Liver (tissue), 9 donors: ENCODE measurements around the gene MIDN. TPM values are rescaled to one million over a fixed set of nuclear protein-coding genes. Genes with fewer than 3 reads are reported as not detected.

Experiments
- DNase-seq: peaks from one replicate; pipeline ENCODE4 v3.0.0-alpha.2; 2017; ENCODE audit warnings: low spot score
- H3K27ac ChIP-seq, 2 donors: one replicate each; pipeline ENCODE4 v1.7.0; 2013; ENCODE audit warnings: inconsistent platforms in 2 of 2, low read length in 2 of 2, control low read depth in 1 of 2, low read depth in 1 of 2, mild to moderate bottlenecking in 1 of 2
- H3K27me3 ChIP-seq, 4 donors: one replicate each; pipeline versions ENCODE4 v1.6.1 to v1.7.0; 2013; ENCODE audit warnings: low read length in 3 of 4, inconsistent platforms in 1 of 4, mild to moderate bottlenecking in 1 of 4, moderate library complexity in 1 of 4; ENCODE audit not compliant: control insufficient read depth in 4 of 4, insufficient read depth in 4 of 4
- H3K36me3 ChIP-seq, 4 donors: one replicate each; pipeline versions ENCODE4 v1.6.1 to v1.7.0; 2013; ENCODE audit warnings: low read length in 3 of 4, mild to moderate bottlenecking in 3 of 4, low read depth in 1 of 4, moderate library complexity in 1 of 4; ENCODE audit not compliant: control insufficient read depth in 4 of 4, insufficient read depth in 3 of 4
- H3K4me1 ChIP-seq, 4 donors: one replicate each; pipeline versions ENCODE4 v1.6.1 to v1.7.0; 2013; ENCODE audit warnings: low read length in 3 of 4, mild to moderate bottlenecking in 3 of 4, moderate library complexity in 1 of 4; ENCODE audit not compliant: control insufficient read depth in 4 of 4, insufficient read depth in 4 of 4
- H3K4me3 ChIP-seq, 3 donors: one replicate each; pipeline versions ENCODE4 v1.6.1 to v1.7.0; 2013; ENCODE audit warnings: low read length in 3 of 3, control low read depth in 1 of 3, low read depth in 1 of 3, mild to moderate bottlenecking in 1 of 3
- H3K9ac ChIP-seq, 2 donors: one replicate each; pipeline ENCODE4 v1.7.0; 2013; ENCODE audit warnings: low read length in 2 of 2, mild to moderate bottlenecking in 2 of 2, moderate library complexity in 2 of 2, control low read depth in 1 of 2, low read depth in 1 of 2
- H3K9me3 ChIP-seq, 4 donors: one replicate each; pipeline versions ENCODE4 v1.6.1 to v1.7.0; 2013; ENCODE audit warnings: low read length in 3 of 4; ENCODE audit not compliant: control insufficient read depth in 4 of 4
- ATF3 ChIP-seq: IDR thresholded peaks from 2 replicates; pipeline ENCODE4 v1.6.1; 2016; ENCODE audit warnings: antibody characterized with exemption
- EGR1 ChIP-seq, 2 donors: IDR thresholded peaks; 2 replicates each; pipeline ENCODE4 v1.6.1; 2016 to 2018; ENCODE audit warnings: antibody characterized with exemption in 2 of 2, low read depth in 2 of 2
- FOXA1 ChIP-seq: IDR thresholded peaks from 2 replicates; pipeline ENCODE4 v1.6.1; 2016; ENCODE audit warnings: antibody characterized with exemption
- FOXA2 ChIP-seq: IDR thresholded peaks from 2 replicates; pipeline ENCODE4 v1.6.1; 2016; ENCODE audit warnings: antibody characterized with exemption
- GABPA ChIP-seq, 2 donors: IDR thresholded peaks in 1 of 2; conservative IDR thresholded peaks in 1 of 2; 2 replicates each; pipeline ENCODE4 v1.6.1; 2016; ENCODE audit warnings: antibody characterized with exemption in 2 of 2, mild to moderate bottlenecking in 1 of 2, moderate library complexity in 1 of 2
- HNF4A ChIP-seq, 2 donors: conservative IDR thresholded peaks; 2 replicates each; pipeline ENCODE4 v1.6.1; 2016; ENCODE audit warnings: antibody characterized with exemption in 2 of 2, mild to moderate bottlenecking in 2 of 2
- HNF4G ChIP-seq: IDR thresholded peaks from 2 replicates; pipeline ENCODE4 v1.6.1; 2016; ENCODE audit warnings: antibody characterized with exemption
- JUND ChIP-seq, 2 donors: IDR thresholded peaks; 2 replicates each; pipeline ENCODE4 v1.6.1; 2016; ENCODE audit warnings: antibody characterized with exemption in 2 of 2
- MAX ChIP-seq: IDR thresholded peaks from 2 replicates; pipeline ENCODE4 v1.6.1; 2016; ENCODE audit warnings: antibody characterized with exemption
- NR2F2 ChIP-seq: IDR thresholded peaks from 2 replicates; pipeline ENCODE4 v1.6.1; 2016; ENCODE audit warnings: antibody characterized with exemption
- RAD21 ChIP-seq, 2 donors: IDR thresholded peaks; 2 replicates each; pipeline ENCODE4 v1.6.1; 2016; ENCODE audit warnings: antibody characterized with exemption in 2 of 2, mild to moderate bottlenecking in 2 of 2
- REST ChIP-seq: IDR thresholded peaks from 2 replicates; pipeline ENCODE4 v1.6.1; 2016; ENCODE audit warnings: antibody characterized with exemption, mild to moderate bottlenecking
- RXRA ChIP-seq, 2 donors: IDR thresholded peaks; 2 replicates each; pipeline ENCODE4 v1.6.1; 2017 to 2018; ENCODE audit warnings: antibody characterized with exemption in 2 of 2, mild to moderate bottlenecking in 1 of 2
- SP1 ChIP-seq: IDR thresholded peaks from 2 replicates; pipeline ENCODE4 v1.6.1; 2018; ENCODE audit warnings: antibody characterized with exemption, mild to moderate bottlenecking
- TAF1 ChIP-seq: conservative IDR thresholded peaks from 2 replicates; pipeline ENCODE4 v1.6.1; 2016; ENCODE audit warnings: antibody characterized with exemption, mild to moderate bottlenecking
- YY1 ChIP-seq: IDR thresholded peaks from 2 replicates; pipeline ENCODE4 v1.6.1; 2016; ENCODE audit warnings: antibody characterized with exemption, mild to moderate bottlenecking
- ZBTB33 ChIP-seq: IDR thresholded peaks from 2 replicates; pipeline ENCODE4 v1.6.1; 2016; ENCODE audit warnings: antibody characterized with exemption
- WGBS: extraction: QIAGEN DNeasy Blood & Tissue Kit; methylation state at CpG from one replicate; pipeline ENCODE4 v1.1.7; 2013; 5-methylcytosine and 5-hydroxymethylcytosine counted together
- polyA plus RNA-seq, 2 donors: library from polyadenylated mRNA; stranded (reverse) in 1 of 2; unstranded in 1 of 2; fragments of 200-250 nt in 1 of 2; fragments of >200 nt in 1 of 2; fragmentation: Nextera tagmentation in 1 of 2; extraction: Ambion mirVana in 1 of 2; gene quantifications; one replicate each; pipeline versions ENCODE4 v1.2.1 to v1.2.3, GENCODE V29; 2013 to 2015
- total RNA-seq, 2 donors: library from RNA; depleted of rRNA; stranded (reverse); fragments of >200 nt; gene quantifications; one replicate each; pipeline ENCODE4 v1.2.3, GENCODE V29; 2014
- donor health status: healthy.
- donor health status: healthy.
- donor health status: healthy.
- donor health status: healthy.
- donor health status: healthy.

The MIDN gene
- total and polyA plus RNA-seq, 4 donors = 2.9 to 22.9 (median 11.8) TPM

GRCh38 chr19:1232652-1233072 is 15.7 kb upstream of the MIDN start:
- Histone ChIP-seq H3K9me3 (no peaks in the 10 kb centered on the region), H3K27me3 (no peaks in the 10 kb centered on the region), H3K9ac (no peak overlapping the region), H3K27ac (peak overlapping the region; percentile 14 to 25), H3K4me3 (no peak overlapping the region), H3K4me1 (peaks cover 0 to 13% (median 6%) of the 10 kb centered on the region in 4 donors), H3K36me3 (peaks cover 0 to 3% (median 0%) of the 10 kb centered on the region in 4 donors)
- no peak for DNase-seq
- 45% methylated on average over 15 of the region's 15 CpGs for WGBS
- TF ChIP-seq NR2F2 = peak; percentile 79
- no peak for TF ChIP-seq MAX
- peak in 1 of 2 donors; percentile 16 for TF ChIP-seq RXRA (IDR thresholded peaks at IDR 0.05)

- DNase-seq = no peak
- H3K4me1 ChIP-seq = peaks cover 0 to 15% (median 7%) of the 10 kb centered on the region in 4 donors
- TF ChIP-seq ZBTB33 = no peak
- no peak for TF ChIP-seq HNF4A (conservative IDR thresholded peaks at IDR 0.05)
- TF ChIP-seq JUND (IDR thresholded peaks at IDR 0.05) = no peak
- TF ChIP-seq REST = no peak
- TF ChIP-seq EGR1 (IDR thresholded peaks at IDR 0.05; ENCODE audit: low read depth in 2 of 2) = no peak
- no peak for TF ChIP-seq FOXA1
- 88% methylated on average over 24 of the region's 24 CpGs for WGBS
- H3K9me3 ChIP-seq = no peaks in the 10 kb centered on the region
- no peak overlapping the region for H3K9ac ChIP-seq
- H3K27ac ChIP-seq = peak overlapping the region in 1 of 2 donors; percentile 14
- no peak overlapping the region for H3K4me3 ChIP-seq
- H3K27me3 ChIP-seq = no peaks in the 10 kb centered on the region
- peaks cover 0 to 2% (median 0%) of the 10 kb centered on the region in 4 donors for H3K36me3 ChIP-seq
Measured at GRCh38 chr19:1233115-1233667, 15.2 kb upstream of the MIDN start.

- H3K36me3 ChIP-seq = no peaks in the 10 kb centered on the region
- no peak for DNase-seq
- H3K4me3 ChIP-seq = no peak overlapping the region
- H3K27ac ChIP-seq = no peak overlapping the region
- H3K9ac ChIP-seq = no peak overlapping the region
- WGBS = 86% methylated on average over 45 of the region's 45 CpGs
- no peaks in the 10 kb centered on the region for H3K9me3 ChIP-seq
- no peaks in the 10 kb centered on the region for H3K27me3 ChIP-seq
- H3K4me1 ChIP-seq = peaks cover 0 to 18% (median 8%) of the 10 kb centered on the region in 4 donors
- TF ChIP-seq JUND (IDR thresholded peaks at IDR 0.05) (no peak), NR2F2 (no peak), SP1 (no peak), TAF1 (no peak), GABPA (IDR thresholded peaks at IDR 0.05 in 1 of 2, conservative IDR thresholded peaks at IDR 0.05 in 1 of 2) (no peak), FOXA1 (no peak), YY1 (no peak), HNF4G (no peak), EGR1 (IDR thresholded peaks at IDR 0.05; ENCODE audit: low read depth in 2 of 2) (no peak), RXRA (IDR thresholded peaks at IDR 0.05) (no peak), ZBTB33 (no peak), HNF4A (conservative IDR thresholded peaks at IDR 0.05) (no peak), RAD21 (IDR thresholded peaks at IDR 0.05) (no peak), MAX (no peak), ATF3 (no peak), FOXA2 (no peak)
Measured at GRCh38 chr19:1234051-1234954, 14.1 kb upstream of the MIDN start.
